ENCODE measurements around the gene ZNF791. TPM values are rescaled to one million over a fixed set of nuclear protein-coding genes. Genes with fewer than 3 reads are reported as not detected.

ZNF791 gene
- total and polyA plus RNA-seq, 4 donors = 3.1 to 10.3 (median 7.0) TPM

DNA sequence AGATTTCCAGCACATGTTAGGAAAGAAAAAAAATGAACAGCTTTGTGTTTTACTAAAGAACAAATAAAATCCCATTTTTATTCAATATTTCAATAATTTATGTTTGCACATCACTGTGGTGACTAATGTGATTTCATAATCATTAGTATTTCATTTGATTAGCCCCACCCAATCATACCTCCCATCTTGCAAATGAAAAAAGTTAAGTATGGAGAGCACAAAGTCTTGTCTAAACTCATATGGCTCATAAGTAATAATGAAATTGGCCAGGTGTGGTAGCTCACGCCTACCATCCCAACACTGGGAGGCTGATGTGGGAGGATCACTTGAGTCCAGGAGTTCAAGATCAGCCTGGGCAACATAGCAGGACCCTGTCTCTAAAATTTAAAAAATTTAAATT is 3.9 kb upstream of the ZNF791 start:
- H3K36me3 ChIP-seq (ENCODE audit: control insufficient read depth in 4 of 4, insufficient read depth in 3 of 4, low read depth in 1 of 4, low read length in 3 of 4) = peaks cover 0 to 8% (median 4%) of the 10 kb centered on the region in 4 donors
- no peak for TF ChIP-seq FOXA1 (IDR thresholded peaks at IDR 0.05)
- no peak for TF ChIP-seq GABPA (IDR thresholded peaks at IDR 0.05 in 1 of 2, conservative IDR thresholded peaks at IDR 0.05 in 1 of 2)
- no peak for TF ChIP-seq RXRA (IDR thresholded peaks at IDR 0.05)
- TF ChIP-seq TAF1 (conservative IDR thresholded peaks at IDR 0.05) = no peak
- TF ChIP-seq NR2F2 (IDR thresholded peaks at IDR 0.05) = no peak
- no peak for TF ChIP-seq HNF4G (IDR thresholded peaks at IDR 0.05)
- no peak for TF ChIP-seq FOXA2 (IDR thresholded peaks at IDR 0.05)
- TF ChIP-seq, protein P1, sequence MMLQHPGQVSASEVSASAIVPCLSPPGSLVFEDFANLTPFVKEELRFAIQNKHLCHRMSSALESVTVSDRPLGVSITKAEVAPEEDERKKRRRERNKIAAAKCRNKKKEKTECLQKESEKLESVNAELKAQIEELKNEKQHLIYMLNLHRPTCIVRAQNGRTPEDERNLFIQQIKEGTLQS (IDR thresholded peaks at IDR 0.05) = no peak
- no peak overlapping the region for H3K4me3 ChIP-seq (ENCODE audit: low read depth in 1 of 3, low read length in 3 of 3)
- no peaks in the 10 kb centered on the region for H3K9me3 ChIP-seq (ENCODE audit: control insufficient read depth in 4 of 4, low read length in 3 of 4)
- no peak for DNase-seq (ENCODE audit: low spot score)
- no peak overlapping the region for H3K9ac ChIP-seq (ENCODE audit: low read depth in 1 of 2, low read length in 2 of 2)
- H3K27me3 ChIP-seq (ENCODE audit: control insufficient read depth in 4 of 4, insufficient read depth in 4 of 4, low read length in 3 of 4) = no peaks in the 10 kb centered on the region
- peaks cover 2 to 10% (median 5%) of the 10 kb centered on the region in 4 donors for H3K4me1 ChIP-seq (ENCODE audit: control insufficient read depth in 4 of 4, insufficient read depth in 4 of 4, low read length in 3 of 4)
- WGBS = 95% methylated on average over 1 of the region's 1 CpG
- H3K27ac ChIP-seq (ENCODE audit: low read depth in 1 of 2, low read length in 2 of 2) = no peak overlapping the region

DNA sequence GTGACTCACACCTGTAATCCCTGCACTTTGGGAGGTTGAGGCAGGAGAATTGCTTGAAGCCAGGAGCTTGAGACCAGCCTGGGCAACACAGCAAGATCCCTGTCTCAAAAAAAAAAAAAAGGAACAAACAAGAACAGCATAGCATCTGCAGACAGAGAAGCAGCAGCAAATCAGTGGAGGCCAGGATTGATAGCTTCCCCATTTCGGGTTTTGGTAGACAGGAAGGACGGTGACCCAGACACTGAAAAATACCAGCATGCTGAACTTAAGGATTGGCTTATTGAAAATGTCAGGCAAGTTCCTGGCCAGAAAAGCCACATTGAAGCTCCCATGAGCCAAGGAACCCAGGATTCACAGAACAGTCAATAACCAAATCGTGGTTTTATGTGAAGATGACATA is 3.1 kb upstream of the ZNF791 start:
- DNase-seq (ENCODE audit: low spot score) = no peak

More for the DNA sequence above, 3.1 kb upstream of the ZNF791 start:
- Histone ChIP-seq H3K27me3 (ENCODE audit: control insufficient read depth in 4 of 4, insufficient read depth in 4 of 4, low read length in 3 of 4) (no peaks in the 10 kb centered on the region), H3K4me3 (ENCODE audit: low read depth in 1 of 3, low read length in 3 of 3) (no peak overlapping the region), H3K27ac (ENCODE audit: low read depth in 1 of 2, low read length in 2 of 2) (no peak overlapping the region), H3K4me1 (ENCODE audit: control insufficient read depth in 4 of 4, insufficient read depth in 4 of 4, low read length in 3 of 4) (peaks cover 2 to 14% (median 11%) of the 10 kb centered on the region in 4 donors), H3K36me3 (ENCODE audit: control insufficient read depth in 4 of 4, insufficient read depth in 3 of 4, low read depth in 1 of 4, low read length in 3 of 4) (peaks cover 0 to 8% (median 4%) of the 10 kb centered on the region in 4 donors), H3K9ac (ENCODE audit: low read depth in 1 of 2, low read length in 2 of 2) (no peak overlapping the region), H3K9me3 (ENCODE audit: control insufficient read depth in 4 of 4, low read length in 3 of 4) (no peaks in the 10 kb centered on the region)
- WGBS = 91% methylated on average over 3 of the region's 3 CpGs
- no peak for TF ChIP-seq NR2F2 (IDR thresholded peaks at IDR 0.05)
- TF ChIP-seq, protein P1 (IDR thresholded peaks at IDR 0.05) = no peak
- TF ChIP-seq, protein P2, sequence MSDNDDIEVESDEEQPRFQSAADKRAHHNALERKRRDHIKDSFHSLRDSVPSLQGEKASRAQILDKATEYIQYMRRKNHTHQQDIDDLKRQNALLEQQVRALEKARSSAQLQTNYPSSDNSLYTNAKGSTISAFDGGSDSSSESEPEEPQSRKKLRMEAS (IDR thresholded peaks at IDR 0.05) = no peak
- TF ChIP-seq, protein P3, sequence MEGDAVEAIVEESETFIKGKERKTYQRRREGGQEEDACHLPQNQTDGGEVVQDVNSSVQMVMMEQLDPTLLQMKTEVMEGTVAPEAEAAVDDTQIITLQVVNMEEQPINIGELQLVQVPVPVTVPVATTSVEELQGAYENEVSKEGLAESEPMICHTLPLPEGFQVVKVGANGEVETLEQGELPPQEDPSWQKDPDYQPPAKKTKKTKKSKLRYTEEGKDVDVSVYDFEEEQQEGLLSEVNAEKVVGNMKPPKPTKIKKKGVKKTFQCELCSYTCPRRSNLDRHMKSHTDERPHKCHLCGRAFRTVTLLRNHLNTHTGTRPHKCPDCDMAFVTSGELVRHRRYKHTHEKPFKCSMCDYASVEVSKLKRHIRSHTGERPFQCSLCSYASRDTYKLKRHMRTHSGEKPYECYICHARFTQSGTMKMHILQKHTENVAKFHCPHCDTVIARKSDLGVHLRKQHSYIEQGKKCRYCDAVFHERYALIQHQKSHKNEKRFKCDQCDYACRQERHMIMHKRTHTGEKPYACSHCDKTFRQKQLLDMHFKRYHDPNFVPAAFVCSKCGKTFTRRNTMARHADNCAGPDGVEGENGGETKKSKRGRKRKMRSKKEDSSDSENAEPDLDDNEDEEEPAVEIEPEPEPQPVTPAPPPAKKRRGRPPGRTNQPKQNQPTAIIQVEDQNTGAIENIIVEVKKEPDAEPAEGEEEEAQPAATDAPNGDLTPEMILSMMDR (IDR thresholded peaks at IDR 0.05; ENCODE audit: low read depth, low read length, missing input control) = no peak
- TF ChIP-seq, protein P4, sequence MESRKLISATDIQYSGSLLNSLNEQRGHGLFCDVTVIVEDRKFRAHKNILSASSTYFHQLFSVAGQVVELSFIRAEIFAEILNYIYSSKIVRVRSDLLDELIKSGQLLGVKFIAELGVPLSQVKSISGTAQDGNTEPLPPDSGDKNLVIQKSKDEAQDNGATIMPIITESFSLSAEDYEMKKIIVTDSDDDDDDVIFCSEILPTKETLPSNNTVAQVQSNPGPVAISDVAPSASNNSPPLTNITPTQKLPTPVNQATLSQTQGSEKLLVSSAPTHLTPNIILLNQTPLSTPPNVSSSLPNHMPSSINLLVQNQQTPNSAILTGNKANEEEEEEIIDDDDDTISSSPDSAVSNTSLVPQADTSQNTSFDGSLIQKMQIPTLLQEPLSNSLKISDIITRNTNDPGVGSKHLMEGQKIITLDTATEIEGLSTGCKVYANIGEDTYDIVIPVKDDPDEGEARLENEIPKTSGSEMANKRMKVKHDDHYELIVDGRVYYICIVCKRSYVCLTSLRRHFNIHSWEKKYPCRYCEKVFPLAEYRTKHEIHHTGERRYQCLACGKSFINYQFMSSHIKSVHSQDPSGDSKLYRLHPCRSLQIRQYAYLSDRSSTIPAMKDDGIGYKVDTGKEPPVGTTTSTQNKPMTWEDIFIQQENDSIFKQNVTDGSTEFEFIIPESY (IDR thresholded peaks at IDR 0.05) = no peak
- no peak for TF ChIP-seq EGR1 (IDR thresholded peaks at IDR 0.05; ENCODE audit: low read depth in 2 of 2)
- no peak for TF ChIP-seq HNF4G (IDR thresholded peaks at IDR 0.05)
- TF ChIP-seq RAD21 (IDR thresholded peaks at IDR 0.05) = no peak
- no peak for TF ChIP-seq JUND (IDR thresholded peaks at IDR 0.05)
- TF ChIP-seq GABPA (IDR thresholded peaks at IDR 0.05 in 1 of 2, conservative IDR thresholded peaks at IDR 0.05 in 1 of 2) = no peak
- no peak for TF ChIP-seq HNF4A (conservative IDR thresholded peaks at IDR 0.05)
- no peak for TF ChIP-seq YY1 (IDR thresholded peaks at IDR 0.05)
- TF ChIP-seq RXRA (IDR thresholded peaks at IDR 0.05) = no peak
- no peak for TF ChIP-seq TAF1 (conservative IDR thresholded peaks at IDR 0.05)
- no peak for TF ChIP-seq FOXA2 (IDR thresholded peaks at IDR 0.05)
- no peak for TF ChIP-seq FOXA1 (IDR thresholded peaks at IDR 0.05)
